Stimulated activated CD8-positive, alpha-beta memory T cell treated with anti-CD3 and anti-CD28 coated beads, Interleukin-12 subunit alpha, Interleukin-12 subunit beta, amount 100 ng/mL, for 24 hours (primary cell): ENCODE measurements around the gene TESPA1.

Experiments
- DNase-seq: peaks from one replicate; pipeline ENCODE4 v3.0.0-alpha.2; 2020; ENCODE audit errors: extremely low read depth

The TESPA1 gene

GRCh38 chr12:54983536-54984101 is 943 bp downstream of the TESPA1 start:
- DNase-seq, result no peak

GRCh38 chr12:54981796-54982195 is 2.8 kb downstream of the TESPA1 start:
- no peak for DNase-seq

GRCh38 chr12:54980341-54980740 is 4.2 kb downstream of the TESPA1 start:
- DNase-seq, result no peak

- DNase-seq, result no peak
Observed at GRCh38 chr12:54977857-54978256, 6.7 kb downstream of the TESPA1 start.

- DNase-seq, result no peak
Observed at GRCh38 chr12:54977155-54977554, 7.4 kb downstream of the TESPA1 start.

GRCh38 chr12:54975875-54976274 is 8.7 kb downstream of the TESPA1 start:
- DNase-seq, result no peak

- no peak for DNase-seq
Observed at GRCh38 chr12:54975272-54975671, 9.3 kb downstream of the TESPA1 start.

GRCh38 chr12:54974279-54974678 is 10.3 kb downstream of the TESPA1 start:
- DNase-seq, result no peak

- DNase-seq, result no peak
Observed at GRCh38 chr12:54973556-54973955, 11.0 kb downstream of the TESPA1 start.

- no peak for DNase-seq
Observed at GRCh38 chr12:54970741-54971140, 13.8 kb downstream of the TESPA1 start.

GRCh38 chr12:54968181-54968730 is 16.3 kb downstream of the TESPA1 start:
- DNase-seq, result no peak

- DNase-seq, result no peak
Observed at GRCh38 chr12:54967461-54967860, 17.1 kb downstream of the TESPA1 start.

- DNase-seq, result no peak
Observed at GRCh38 chr12:54961190-54961589, 23.4 kb downstream of the TESPA1 start.

- DNase-seq, result no peak
Observed at GRCh38 chr12:54959291-54960018, 25.1 kb downstream of the TESPA1 start.

- no peak for DNase-seq
Observed at GRCh38 chr12:54958048-54958658, 26.4 kb downstream of the TESPA1 start.

- DNase-seq, result no peak
Observed at GRCh38 chr12:54956818-54957641, 27.5 kb downstream of the TESPA1 start.

- no peak for DNase-seq
Observed at GRCh38 chr12:54956322-54956721, 28.2 kb downstream of the TESPA1 start.

- no peak for DNase-seq
Observed at GRCh38 chr12:54954801-54955200, 29.8 kb downstream of the TESPA1 start.

- DNase-seq, result no peak
Observed at GRCh38 chr12:54954228-54954627, 30.3 kb downstream of the TESPA1 start.

GRCh38 chr12:54950071-54950727 is 34.4 kb downstream of the TESPA1 start:
- no peak for DNase-seq

GRCh38 chr12:54949073-54949711 is 35.4 kb downstream of the TESPA1 start:
- no peak for DNase-seq
